K562 (cell line): ENCODE results near the gene PSAT1. TPM values are rescaled to one million over a fixed set of nuclear protein-coding genes. Genes with fewer than 3 reads are reported as not detected.

Source experiments
- ATAC-seq: fragments of 200-7000 bp; cut with Tn5 transposase; 3 replicates; pipeline ENCODE4 v1.9.1; 2020; ENCODE audit warnings: moderate library complexity
- BruUV-seq: library from RNA; stranded (reverse); fragments of 400-500 nt; replicated peaks from 2 replicates; lab custom pipeline; 2021; lab: Mats Ljungman, UMichigan
- CTCF ChIA-PET: fragments of 300-600 bp; formaldehyde crosslinking; extraction: SDS; loops from one replicate; lab custom pipeline; 2021; ENCODE audit warnings: low intra/inter-chr PET ratio; lab: Yijun Ruan, JAX
- POLR2A ChIA-PET: fragments of 300-600, 350-650 bp; sonication (Branson Sonifier 250); formaldehyde crosslinking; extraction: SDS; loops from one replicate; lab custom pipeline; 2021; ENCODE audit warnings: antibody characterized with exemption, inconsistent platforms; lab: Yijun Ruan, JAX
- DNase-seq, 4 experiments: peaks; one replicate each; pipeline versions ENCODE4 v3.0.0 to v3.0.0-alpha.2; 2011 to 2018; ENCODE audit warnings: low spot score in 3 of 4, mixed read lengths in 3 of 4; ENCODE audit errors: extremely low read depth in 1 of 4
- FAIRE-seq: peaks from 2 replicates; lab custom pipeline; 2011; peaks lifted over from hg19 to GRCh38; lab: Jason Lieb, UNC
- H2AFZ ChIP-seq: 2 replicates; pipeline ENCODE4 v1.6.0; 2011; ENCODE audit warnings: low read depth, low read length, control low read depth, inconsistent platforms
- H3K27ac ChIP-seq: fragments of 200-600 bp; 3 replicates; pipeline ENCODE4 v1.8.0; 2011; ENCODE audit warnings: low read depth, mild to moderate bottlenecking, control low read depth, inconsistent platforms, low read length, moderate library complexity, mixed read lengths; ENCODE audit errors: extremely low read depth
- H3K27me3 ChIP-seq, 2 experiments: fragments of 300-600 bp in 1 of 2; 2 replicates in 1 of 2; 3 replicates in 1 of 2; pipeline versions ENCODE4 v1.6.0 to v1.8.0; 2011; ENCODE audit warnings: inconsistent platforms in 2 of 2, low read length in 2 of 2, mild to moderate bottlenecking in 1 of 2, mixed read lengths in 1 of 2, moderate library complexity in 1 of 2; ENCODE audit not compliant: control insufficient read depth in 2 of 2, insufficient read depth in 2 of 2
- H3K36me3 ChIP-seq: fragments of 300-600 bp; 3 replicates; pipeline ENCODE4 v1.8.0; 2011; ENCODE audit warnings: mild to moderate bottlenecking, low read length, inconsistent platforms; ENCODE audit not compliant: control insufficient read depth, insufficient read depth
- H3K4me1 ChIP-seq, 2 experiments: fragments of 200-600 bp in 1 of 2; replicated peaks in 1 of 2; 2 replicates in 1 of 2; 3 replicates in 1 of 2; pipeline versions ENCODE4 v1.5.1 to v1.8.0; 2011; ENCODE audit warnings: inconsistent platforms in 2 of 2, low read length in 2 of 2, mild to moderate bottlenecking in 1 of 2, mixed read lengths in 1 of 2, moderate library complexity in 1 of 2; ENCODE audit not compliant: control insufficient read depth in 2 of 2, insufficient read depth in 2 of 2
- H3K4me2 ChIP-seq: 2 replicates; pipeline ENCODE4 v1.6.1; 2011; ENCODE audit warnings: low read length, control low read depth, inconsistent platforms, mixed read lengths; ENCODE audit not compliant: insufficient read depth
- H3K4me3 ChIP-seq: fragments of 200-600 bp; sonication (generic), shearing (Covaris generic); 2 replicates; pipeline ENCODE4 v1.5.1; 2016; ENCODE audit warnings: control low read depth, inconsistent platforms
- H3K79me2 ChIP-seq: fragments of 200-600 bp; 3 replicates; pipeline ENCODE4 v1.8.0; 2011; ENCODE audit warnings: low read length, inconsistent platforms; ENCODE audit not compliant: control insufficient read depth, insufficient read depth
- H3K9ac ChIP-seq, 2 experiments: 2 replicates each; pipeline versions ENCODE4 v1.6.0 to v1.6.1; 2011; ENCODE audit warnings: low read depth in 2 of 2, low read length in 2 of 2, control low read depth in 1 of 2, inconsistent platforms in 1 of 2, mild to moderate bottlenecking in 1 of 2, mixed read lengths in 1 of 2; ENCODE audit not compliant: insufficient read depth in 1 of 2
- H3K9me1 ChIP-seq: one replicate; pipeline ENCODE4 v1.6.0; 2011; ENCODE audit warnings: inconsistent platforms, mild to moderate bottlenecking, low read length, moderate library complexity; ENCODE audit not compliant: control insufficient read depth, insufficient read depth
- H3K9me3 ChIP-seq: replicated peaks from 2 replicates; pipeline ENCODE4 v1.5.1; 2011; ENCODE audit warnings: low read depth, low read length, inconsistent platforms; ENCODE audit not compliant: control insufficient read depth, insufficient read depth
- H4K20me1 ChIP-seq: replicated peaks from 2 replicates; pipeline ENCODE4 v1.6.1; 2011; ENCODE audit warnings: low read length, inconsistent platforms, mixed read lengths; ENCODE audit not compliant: control insufficient read depth, insufficient read depth
- MAFK ChIP-seq: IDR thresholded peaks from 2 replicates; pipeline ENCODE4 v1.6.1; 2011; ENCODE audit warnings: low read length, improper control_type of control experiment
- MLLT1 ChIP-seq, 2 experiments: fragments of 450-650 bp; IDR thresholded peaks; 2 replicates each; pipeline ENCODE4 v1.6.1; 2016
- PKNOX1 ChIP-seq: fragments of 450-650 bp; IDR thresholded peaks from 2 replicates; pipeline ENCODE4 v1.6.1; 2016
- WGBS: fragments of 100-300 bp; shearing (Covaris generic); methylation state at CpG from one replicate; pipeline ENCODE4 v1.1.6; 2016; ENCODE audit warnings: low coverage, mixed read lengths; ENCODE audit not compliant: insufficient coverage; ENCODE audit errors: missing lambda C conversion rate; 5-methylcytosine and 5-hydroxymethylcytosine counted together
- in situ Hi-C: fragments of 300-500 bp; cut with MboI; formaldehyde crosslinking; loops from 4 replicates; pipeline ENCODE4 v1.15.0; 2018; ENCODE audit warnings: inconsistent platforms, mixed read lengths
- intact Hi-C: fragments of 100-400 bp; cut with micrococcal nuclease; formaldehyde crosslinking; loops from 2 replicates; pipeline ENCODE4 v1.14.2; 2022
- polyA plus RNA-seq, 8 experiments: library from polyadenylated mRNA; depleted of rRNA in 4 of 8; stranded (reverse) in 5 of 8; unstranded in 3 of 8; fragments of >200 nt; fragmentation: Nextera tagmentation in 2 of 8; fragmentation: Illumina TruSeq in 1 of 8; extraction: Ambion mirVana in 2 of 8; extraction: Trizol in 1 of 8; gene quantifications; 2 replicates each; pipeline versions ENCODE4 v1.2.1 to v1.2.3, GENCODE V29; 2011 to 2014; ENCODE audit warnings: inconsistent platforms in 1 of 8, missing spikeins in 1 of 8
- total RNA-seq, 7 experiments: library from RNA; depleted of rRNA in 6 of 7; stranded (reverse); fragments of >200 nt in 6 of 7; fragmentation: Illumina TruSeq in 2 of 7; extraction: Trizol in 2 of 7; gene quantifications; 2 replicates each; pipeline versions ENCODE4 v1.2.1 to v1.2.3, GENCODE V29; 2011 to 2021; ENCODE audit warnings: low replicate concordance in 1 of 7

Gene PSAT1
- total and polyA plus RNA-seq, 9 of the 15 experiments (the other 6 are each of a cell fraction or from before 2014, with no cell fraction given): 29.7 to 151 (median 98.3) TPM

GRCh38 chr9:78348848-78349247 is 51.9 kb downstream of the PSAT1 start:
- 0% methylated on average over 1 of the region's 1 CpG for WGBS
- intact Hi-C loops (no loop called here), in situ Hi-C loops (no loop called here)
- Histone ChIP-seq H3K9me1 (no peaks in the 10 kb centered on the region), H3K79me2 (no peaks in the 10 kb centered on the region), H3K4me3 (no peak overlapping the region), H3K9me3 (no peaks in the 10 kb centered on the region), H3K4me2 (no peak overlapping the region), H4K20me1 (no peaks in the 10 kb centered on the region), H3K36me3 (no peaks in the 10 kb centered on the region), H2AFZ (no peak overlapping the region), H3K4me1 (no peaks in the 10 kb centered on the region), H3K27ac (no peak overlapping the region), H3K27me3 (peaks cover 0 to 4% of the 10 kb centered on the region in 2 experiments; a peak in 1 of 5 replicates), H3K9ac (no peak overlapping the region)
- no peak for FAIRE-seq
- no TSS peak for BruUV-seq
- TF ChIP-seq MAFK: no peak
- TF ChIP-seq MLLT1 (IDR thresholded peaks at IDR 0.05): no peak
- TF ChIP-seq PKNOX1: 0 out of 2 replicates have a peak, but pooled peaks have one; percentile 16
- POLR2A ChIA-PET: no interaction called here
- ATAC-seq: no peak
- CTCF ChIA-PET: no interaction called here
- no peak for DNase-seq
